Neutrophil (primary cell): ENCODE results near the gene ZDHHC11B.
"Not testable (repeated sequence)": the region's sequence is repeated elsewhere in the genome, so short reads cannot be mapped to it uniquely, and the experiment has no call there.

ENCODE experiments used
- H3K27ac ChIP-seq: fragments of 200-600 bp; sonication (generic); 2 replicates; pipeline ENCODE4 v1.5.1; 2016; ENCODE audit warnings: mild to moderate bottlenecking, moderate library complexity
- H3K27me3 ChIP-seq: fragments of 200-600 bp; sonication (generic); 2 replicates; pipeline ENCODE4 v1.6.0; 2016; ENCODE audit warnings: mild to moderate bottlenecking
- H3K36me3 ChIP-seq: fragments of 200-600 bp; sonication (generic); 2 replicates; pipeline ENCODE4 v1.5.1; 2017
- H3K4me1 ChIP-seq, 2 experiments: fragments of 200-600 bp in 1 of 2; sonication (generic) in 1 of 2; 1 replicate in 1 of 2; 2 replicates in 1 of 2; pipeline versions ENCODE4 v1.5.1 to v1.6.1; 2013 to 2016; ENCODE audit warnings: low read depth in 1 of 2, low read length in 1 of 2, mild to moderate bottlenecking in 1 of 2, moderate library complexity in 1 of 2; ENCODE audit not compliant: control insufficient read depth in 1 of 2, insufficient read depth in 1 of 2
- H3K4me3 ChIP-seq, 2 experiments: fragments of 200-600 bp in 1 of 2; sonication (generic) in 1 of 2; 1 replicate in 1 of 2; 2 replicates in 1 of 2; pipeline ENCODE4 v1.5.1; 2013 to 2016; ENCODE audit warnings: low read depth in 1 of 2, low read length in 1 of 2, mild to moderate bottlenecking in 1 of 2, moderate library complexity in 1 of 2
- H3K9me3 ChIP-seq: fragments of 200-600 bp; sonication (generic); 2 replicates; pipeline ENCODE4 v1.5.1; 2016
- TF ChIP-seq, protein P1 (sequence below): fragments of 200-600 bp; sonication (generic); IDR thresholded peaks from 2 replicates; pipeline ENCODE4 v1.5.1; 2016; ENCODE audit warnings: antibody characterized with exemption

The ZDHHC11B gene

GRCh38 chr5:777756-778161, 6.8 kb downstream of the ZDHHC11B start:
- no peaks in the 10 kb centered on the region for H3K36me3 ChIP-seq
- TF ChIP-seq, protein P1, sequence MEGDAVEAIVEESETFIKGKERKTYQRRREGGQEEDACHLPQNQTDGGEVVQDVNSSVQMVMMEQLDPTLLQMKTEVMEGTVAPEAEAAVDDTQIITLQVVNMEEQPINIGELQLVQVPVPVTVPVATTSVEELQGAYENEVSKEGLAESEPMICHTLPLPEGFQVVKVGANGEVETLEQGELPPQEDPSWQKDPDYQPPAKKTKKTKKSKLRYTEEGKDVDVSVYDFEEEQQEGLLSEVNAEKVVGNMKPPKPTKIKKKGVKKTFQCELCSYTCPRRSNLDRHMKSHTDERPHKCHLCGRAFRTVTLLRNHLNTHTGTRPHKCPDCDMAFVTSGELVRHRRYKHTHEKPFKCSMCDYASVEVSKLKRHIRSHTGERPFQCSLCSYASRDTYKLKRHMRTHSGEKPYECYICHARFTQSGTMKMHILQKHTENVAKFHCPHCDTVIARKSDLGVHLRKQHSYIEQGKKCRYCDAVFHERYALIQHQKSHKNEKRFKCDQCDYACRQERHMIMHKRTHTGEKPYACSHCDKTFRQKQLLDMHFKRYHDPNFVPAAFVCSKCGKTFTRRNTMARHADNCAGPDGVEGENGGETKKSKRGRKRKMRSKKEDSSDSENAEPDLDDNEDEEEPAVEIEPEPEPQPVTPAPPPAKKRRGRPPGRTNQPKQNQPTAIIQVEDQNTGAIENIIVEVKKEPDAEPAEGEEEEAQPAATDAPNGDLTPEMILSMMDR = no peak
- peaks cover 7% of the 10 kb centered on the region for H3K27me3 ChIP-seq
- no peak overlapping the region for H3K27ac ChIP-seq
- H3K4me1 ChIP-seq = no peaks in the 10 kb centered on the region
- no peaks in the 10 kb centered on the region for H3K9me3 ChIP-seq
- no peak overlapping the region for H3K4me3 ChIP-seq

DNA sequence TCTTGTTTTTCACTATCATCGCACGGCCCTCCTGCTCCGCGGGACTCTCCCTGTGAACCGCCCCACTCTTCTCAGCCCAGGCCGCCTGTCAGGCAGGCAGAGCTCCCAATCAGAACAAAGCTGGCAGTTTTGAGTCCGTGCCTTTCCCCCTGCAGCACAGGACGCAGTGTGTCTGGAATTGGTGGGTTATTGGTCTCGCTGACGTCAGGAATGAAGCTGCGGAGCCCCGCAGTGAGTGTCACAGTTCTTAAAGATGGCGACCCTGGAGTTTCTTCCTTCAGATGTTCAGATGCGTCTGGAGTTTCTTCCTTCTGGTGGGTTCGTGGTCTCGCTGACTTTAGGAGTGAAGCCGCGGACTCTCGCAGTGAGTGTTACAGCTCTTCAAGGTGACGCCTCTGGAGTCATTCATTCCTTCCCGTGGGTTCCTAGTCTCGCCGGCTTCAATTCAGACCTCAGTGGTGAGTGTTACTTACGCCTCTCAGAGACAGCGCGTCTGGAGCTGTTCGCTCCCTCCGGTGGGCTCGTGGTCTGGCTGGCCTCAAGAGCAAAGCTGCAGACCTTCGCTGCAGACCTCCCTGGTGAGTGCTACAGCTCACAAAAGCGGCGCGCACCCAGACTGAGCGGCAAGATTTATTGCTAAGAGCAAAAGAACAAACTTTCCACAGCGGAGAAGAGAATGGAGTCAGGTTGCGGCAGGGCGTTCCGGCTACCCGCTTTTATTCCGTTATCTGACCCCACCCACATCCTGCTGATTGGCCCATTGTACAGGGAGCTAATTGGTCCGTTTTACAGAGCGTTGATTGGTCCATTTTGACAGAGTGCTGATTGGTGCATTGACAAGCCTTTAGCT, 7.4 kb downstream of the ZDHHC11B start:
- no peaks in the 10 kb centered on the region for H3K4me1 ChIP-seq
- TF ChIP-seq, protein P1 = no peak
- no peak overlapping the region for H3K4me3 ChIP-seq
- H3K27ac ChIP-seq = no peak overlapping the region
- no peaks in the 10 kb centered on the region for H3K36me3 ChIP-seq
- H3K27me3 ChIP-seq = peaks cover 7% of the 10 kb centered on the region
- H3K9me3 ChIP-seq = no peaks in the 10 kb centered on the region

GRCh38 chr5:775961-776861, 8.3 kb downstream of the ZDHHC11B start:
- no peak overlapping the region for H3K4me3 ChIP-seq
- peaks cover 7% of the 10 kb centered on the region for H3K27me3 ChIP-seq
- TF ChIP-seq, protein P1 = no peak

GRCh38 chr5:775595-775960, 9.0 kb downstream of the ZDHHC11B start:
- H3K27me3 ChIP-seq, H3K9me3 ChIP-seq, H3K4me1 ChIP-seq, H3K36me3 ChIP-seq, H3K4me3 ChIP-seq, H3K27ac ChIP-seq: not testable (repeated sequence)

More at GRCh38 chr5:775961-776861, 8.3 kb downstream of the ZDHHC11B start:
- Histone ChIP-seq H3K9me3 (no peaks in the 10 kb centered on the region), H3K36me3 (no peaks in the 10 kb centered on the region), H3K4me1 (no peaks in the 10 kb centered on the region), H3K27ac (no peak overlapping the region)

GRCh38 chr5:774854-775505, 9.5 kb downstream of the ZDHHC11B start:
- not testable (repeated sequence) for H3K9me3 ChIP-seq, H3K4me1 ChIP-seq, H3K4me3 ChIP-seq, H3K27ac ChIP-seq, H3K36me3 ChIP-seq, H3K27me3 ChIP-seq

- not testable (repeated sequence) for H3K4me1 ChIP-seq, H3K27me3 ChIP-seq, H3K4me3 ChIP-seq, H3K36me3 ChIP-seq, H3K27ac ChIP-seq, H3K9me3 ChIP-seq
Observed at GRCh38 chr5:774304-774703, 10.2 kb downstream of the ZDHHC11B start.
